ENCODE measurements around the gene BMP3.

DNA sequence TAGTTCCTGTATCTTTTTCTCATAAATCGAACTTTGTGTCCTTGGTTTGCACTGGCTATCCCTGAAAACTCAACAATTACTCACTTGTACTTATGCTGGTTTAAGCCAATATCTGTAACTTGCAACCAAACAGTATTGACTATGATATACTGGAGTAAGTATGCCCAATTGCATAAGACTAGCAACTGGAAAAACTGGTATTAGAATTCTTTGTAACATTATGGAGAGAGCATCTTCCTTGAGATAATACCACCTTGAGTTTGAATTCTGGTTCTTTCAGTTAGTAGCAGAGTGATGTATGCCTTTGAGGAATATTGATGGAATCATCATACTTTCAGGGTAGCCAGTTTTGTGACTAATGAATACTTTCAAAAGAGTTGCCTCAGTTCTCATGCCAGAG lies 28.1 kb downstream of the BMP3 start:
- TF ChIP-seq POLR2A (IDR thresholded peaks at IDR 0.05) = no peak
- TF ChIP-seq, protein P1, sequence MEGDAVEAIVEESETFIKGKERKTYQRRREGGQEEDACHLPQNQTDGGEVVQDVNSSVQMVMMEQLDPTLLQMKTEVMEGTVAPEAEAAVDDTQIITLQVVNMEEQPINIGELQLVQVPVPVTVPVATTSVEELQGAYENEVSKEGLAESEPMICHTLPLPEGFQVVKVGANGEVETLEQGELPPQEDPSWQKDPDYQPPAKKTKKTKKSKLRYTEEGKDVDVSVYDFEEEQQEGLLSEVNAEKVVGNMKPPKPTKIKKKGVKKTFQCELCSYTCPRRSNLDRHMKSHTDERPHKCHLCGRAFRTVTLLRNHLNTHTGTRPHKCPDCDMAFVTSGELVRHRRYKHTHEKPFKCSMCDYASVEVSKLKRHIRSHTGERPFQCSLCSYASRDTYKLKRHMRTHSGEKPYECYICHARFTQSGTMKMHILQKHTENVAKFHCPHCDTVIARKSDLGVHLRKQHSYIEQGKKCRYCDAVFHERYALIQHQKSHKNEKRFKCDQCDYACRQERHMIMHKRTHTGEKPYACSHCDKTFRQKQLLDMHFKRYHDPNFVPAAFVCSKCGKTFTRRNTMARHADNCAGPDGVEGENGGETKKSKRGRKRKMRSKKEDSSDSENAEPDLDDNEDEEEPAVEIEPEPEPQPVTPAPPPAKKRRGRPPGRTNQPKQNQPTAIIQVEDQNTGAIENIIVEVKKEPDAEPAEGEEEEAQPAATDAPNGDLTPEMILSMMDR (IDR thresholded peaks at IDR 0.05) = no peak
